ENCODE data around the gene CCDC107. TPM values are rescaled to one million over a fixed set of nuclear protein-coding genes. Genes with fewer than 3 reads are reported as not detected.

CCDC107 gene
- total RNA-seq, 1 experiment from 2014 or later = 12.0 TPM

GRCh38 chr9:35702696-35703095 is 44.6 kb downstream of the CCDC107 start:
- H4K20me1 ChIP-seq (ENCODE audit: control insufficient read depth, insufficient read depth, insufficient read length) = no peaks in the 10 kb centered on the region
- no peak overlapping the region for H3K18ac ChIP-seq (ENCODE audit: insufficient read length, low read depth, low read length)
- H3K9ac ChIP-seq (ENCODE audit: extremely low read depth, insufficient read length, low read length) = no peak overlapping the region
- H3K79me2 ChIP-seq (ENCODE audit: insufficient read depth, low read length) = no peaks in the 10 kb centered on the region
- no peaks in the 10 kb centered on the region for H3K9me3 Mint-ChIP-seq
- H2BK15ac ChIP-seq (ENCODE audit: low read depth, low read length) = no peak overlapping the region
- no peak for DNase-seq
- no peak overlapping the region for H4K5ac ChIP-seq (ENCODE audit: insufficient read length, low read depth, low read length)
- H4K91ac ChIP-seq (ENCODE audit: insufficient read length, low read depth, low read length) = no peak overlapping the region
- no peak overlapping the region for H3K27ac Mint-ChIP-seq
- no peak overlapping the region for H3K23ac ChIP-seq (ENCODE audit: insufficient read length, low read depth, low read length)
- no peak overlapping the region for H3T11ph ChIP-seq (ENCODE audit: low read length)
- no peak overlapping the region for H2AK5ac ChIP-seq (ENCODE audit: insufficient read length, low read length)
- no peaks in the 10 kb centered on the region for H3K4me1 ChIP-seq (ENCODE audit: insufficient read depth, low read length)
- H2BK12ac ChIP-seq (ENCODE audit: insufficient read length, low read depth, low read length) = no peak overlapping the region
- H3K27ac ChIP-seq (ENCODE audit: insufficient read length, low read depth, low read length) = no peak overlapping the region
- H2BK20ac ChIP-seq (ENCODE audit: low read depth, low read length, poor library complexity, severe bottlenecking) = no peak overlapping the region
- no peak overlapping the region for H3K4me2 ChIP-seq (ENCODE audit: insufficient read depth, insufficient read length, low read length)
- no peaks in the 10 kb centered on the region for H3K4me1 Mint-ChIP-seq
- H3K23me2 ChIP-seq (ENCODE audit: insufficient read length, low read depth, low read length, poor library complexity, severe bottlenecking) = no peaks in the 10 kb centered on the region
- H2BK120ac ChIP-seq (ENCODE audit: low read depth, low read length, poor library complexity, severe bottlenecking) = no peak overlapping the region
- no CpG with 5 or more reads among the region's 7 CpGs for WGBS (ENCODE audit: extremely low coverage, insufficient read length, low lambda C conversion rate)
- no peaks in the 10 kb centered on the region for H3K27me3 Mint-ChIP-seq (ENCODE audit: low read depth)
- H3K27me3 ChIP-seq (ENCODE audit: insufficient read depth, low read length) = no peaks in the 10 kb centered on the region
- no peak overlapping the region for H4K8ac ChIP-seq (replicated peaks; ENCODE audit: insufficient read length, low read depth, low read length)
- no peak overlapping the region for H3K14ac ChIP-seq (ENCODE audit: insufficient read depth, low read length)
- H3K79me1 ChIP-seq (ENCODE audit: insufficient read depth, low read depth, low read length, poor library complexity, severe bottlenecking) = no peaks in the 10 kb centered on the region
- no peak for TF ChIP-seq CTCF (conservative IDR thresholded peaks at IDR 0.05)
- H3K4me3 Mint-ChIP-seq = no peak overlapping the region
- no peak overlapping the region for H2AFZ ChIP-seq (ENCODE audit: low read length)
- H3K56ac ChIP-seq (ENCODE audit: insufficient read length, low read depth, low read length) = no peak overlapping the region
- no peak overlapping the region for H2BK5ac ChIP-seq (ENCODE audit: insufficient read length, low read length)
- H3K9me3 ChIP-seq (ENCODE audit: control insufficient read depth, low read depth, low read length) = no peaks in the 10 kb centered on the region
- H3K36me3 Mint-ChIP-seq (ENCODE audit: insufficient read depth in 1 of 3, low read depth in 3 of 3) = peaks cover 0 to 41% (median 35%) of the 10 kb centered on the region in 3 experiments
- no peak overlapping the region for H3K4ac ChIP-seq (ENCODE audit: low read depth, low read length)

Measured in H9 (cell line).